ENCODE data around the gene SLX4.
"Not testable (repeated sequence)": the region's sequence is repeated elsewhere in the genome, so short reads cannot be mapped to it uniquely, and the experiment has no call there.

SLX4 gene

DNA sequence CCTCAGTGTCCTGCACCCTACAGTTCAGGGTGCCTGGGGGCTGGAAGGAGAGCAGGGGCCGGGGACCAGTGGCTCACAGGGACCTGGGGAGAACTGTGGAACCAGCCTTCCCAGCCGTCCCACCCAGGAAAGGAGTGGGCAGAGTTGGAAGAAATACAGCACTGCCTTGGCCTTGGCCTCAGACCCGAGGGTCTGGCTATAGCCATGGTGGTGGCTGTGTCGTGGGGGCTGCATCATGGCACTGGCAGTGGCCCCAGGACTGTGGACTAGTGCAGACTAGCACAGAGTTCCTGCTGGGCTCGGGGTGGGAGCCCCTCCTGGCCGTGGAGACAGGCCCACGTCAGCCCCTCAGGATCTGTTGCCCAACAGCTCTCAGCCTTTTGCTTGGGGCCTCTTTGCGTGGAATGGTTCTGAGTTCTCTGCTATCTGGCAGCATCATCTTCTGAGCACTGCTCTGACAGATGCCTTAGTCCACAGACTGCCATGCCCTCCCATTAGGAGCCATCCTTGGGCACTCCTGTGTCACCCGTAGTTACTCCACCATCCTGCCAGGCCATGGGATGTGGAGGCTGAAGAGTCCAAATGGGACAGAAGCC, 30.5 kb upstream of the SLX4 start:
- in situ Hi-C loops (cut with MboI; ENCODE audit: low sequenced_read_pairs): no loop called here

GRCh38 chr16:3640632-3641501, 29.5 kb upstream of the SLX4 start:
- in situ Hi-C loops (cut with MboI; ENCODE audit: low sequenced_read_pairs): no loop called here

DNA sequence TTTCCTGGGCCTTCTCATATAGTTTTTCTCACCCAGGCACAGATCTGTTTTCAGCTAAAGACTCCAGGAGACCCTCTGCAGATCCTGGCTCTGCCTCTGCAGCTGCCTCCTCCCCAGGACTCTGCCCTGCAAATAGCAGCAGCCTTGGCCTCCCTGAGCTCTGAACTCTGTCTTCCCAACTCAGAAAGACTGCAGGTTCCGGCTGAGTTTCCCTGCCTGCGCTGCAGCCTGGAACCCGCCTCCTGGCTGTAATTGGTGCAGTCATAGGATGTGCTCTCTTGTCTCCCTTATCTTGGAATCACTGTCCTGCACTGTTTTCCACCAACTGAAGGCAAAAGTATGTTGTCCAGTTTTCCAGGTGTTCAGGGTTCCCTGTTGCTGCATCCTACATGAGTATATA, 28.8 kb upstream of the SLX4 start:
- in situ Hi-C loops (cut with MboI; ENCODE audit: low sequenced_read_pairs): no loop called here

- in situ Hi-C loops (cut with MboI; ENCODE audit: low sequenced_read_pairs): no loop called here
These were observed 27.7 kb upstream of the SLX4 start for GRCh38 chr16:3638916-3639644.

DNA sequence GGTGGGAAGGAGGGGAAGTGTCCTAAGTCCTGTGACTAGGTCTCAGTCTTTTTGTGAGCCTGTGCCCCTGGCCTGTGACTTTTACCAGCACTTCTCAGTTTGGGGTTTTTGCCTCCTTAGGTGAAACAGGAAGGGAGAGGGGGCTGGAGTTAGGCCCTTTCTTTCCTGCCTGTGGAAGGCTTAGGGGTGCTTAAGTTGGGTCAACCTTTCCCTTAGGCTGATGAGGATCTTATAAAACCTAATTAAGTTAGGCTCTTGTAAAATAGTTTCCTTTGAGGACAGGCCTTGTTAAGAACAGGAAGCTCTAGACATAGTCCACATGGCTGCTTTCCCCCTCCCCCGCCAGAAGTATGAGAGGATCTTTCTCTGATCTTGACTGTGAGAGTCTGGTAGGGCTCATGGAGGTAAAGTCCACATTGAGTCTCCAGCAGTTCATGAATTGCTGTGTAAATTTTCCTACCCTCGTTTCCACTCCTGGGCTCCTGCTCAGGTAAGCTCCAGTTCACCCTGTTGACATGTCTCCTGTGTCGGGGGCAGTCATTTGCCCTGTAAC, 26.0 kb upstream of the SLX4 start:
- in situ Hi-C loops (cut with MboI; ENCODE audit: low sequenced_read_pairs): no loop called here

GRCh38 chr16:3625911-3626732, 14.7 kb upstream of the SLX4 start:
- in situ Hi-C loops (cut with MboI; ENCODE audit: low sequenced_read_pairs): no loop called here

GRCh38 chr16:3625331-3625730, 13.9 kb upstream of the SLX4 start:
- in situ Hi-C loops (cut with MboI; ENCODE audit: low sequenced_read_pairs): no loop called here

GRCh38 chr16:3623642-3624041, 12.2 kb upstream of the SLX4 start:
- in situ Hi-C loops (cut with MboI; ENCODE audit: low sequenced_read_pairs): no loop called here

DNA sequence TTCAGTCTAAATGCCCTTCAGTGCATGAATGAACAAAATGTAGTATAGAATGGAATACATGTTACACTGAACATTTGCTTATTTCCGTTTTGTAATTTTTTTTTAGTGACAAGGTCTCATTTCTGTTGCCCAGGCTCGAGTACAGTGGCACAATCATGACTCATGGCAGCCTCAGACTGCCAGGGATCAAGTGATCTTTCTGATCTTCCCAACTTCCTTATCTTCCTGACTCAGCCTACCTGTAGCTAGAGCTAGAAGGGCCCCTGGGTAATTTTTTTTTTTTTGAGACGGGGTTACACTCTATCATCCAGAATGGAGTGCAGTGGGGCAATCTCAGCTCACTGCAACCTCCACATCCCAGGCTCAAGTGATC, 7.3 kb upstream of the SLX4 start:
- in situ Hi-C loops (cut with MboI; ENCODE audit: low sequenced_read_pairs): no loop called here

DNA sequence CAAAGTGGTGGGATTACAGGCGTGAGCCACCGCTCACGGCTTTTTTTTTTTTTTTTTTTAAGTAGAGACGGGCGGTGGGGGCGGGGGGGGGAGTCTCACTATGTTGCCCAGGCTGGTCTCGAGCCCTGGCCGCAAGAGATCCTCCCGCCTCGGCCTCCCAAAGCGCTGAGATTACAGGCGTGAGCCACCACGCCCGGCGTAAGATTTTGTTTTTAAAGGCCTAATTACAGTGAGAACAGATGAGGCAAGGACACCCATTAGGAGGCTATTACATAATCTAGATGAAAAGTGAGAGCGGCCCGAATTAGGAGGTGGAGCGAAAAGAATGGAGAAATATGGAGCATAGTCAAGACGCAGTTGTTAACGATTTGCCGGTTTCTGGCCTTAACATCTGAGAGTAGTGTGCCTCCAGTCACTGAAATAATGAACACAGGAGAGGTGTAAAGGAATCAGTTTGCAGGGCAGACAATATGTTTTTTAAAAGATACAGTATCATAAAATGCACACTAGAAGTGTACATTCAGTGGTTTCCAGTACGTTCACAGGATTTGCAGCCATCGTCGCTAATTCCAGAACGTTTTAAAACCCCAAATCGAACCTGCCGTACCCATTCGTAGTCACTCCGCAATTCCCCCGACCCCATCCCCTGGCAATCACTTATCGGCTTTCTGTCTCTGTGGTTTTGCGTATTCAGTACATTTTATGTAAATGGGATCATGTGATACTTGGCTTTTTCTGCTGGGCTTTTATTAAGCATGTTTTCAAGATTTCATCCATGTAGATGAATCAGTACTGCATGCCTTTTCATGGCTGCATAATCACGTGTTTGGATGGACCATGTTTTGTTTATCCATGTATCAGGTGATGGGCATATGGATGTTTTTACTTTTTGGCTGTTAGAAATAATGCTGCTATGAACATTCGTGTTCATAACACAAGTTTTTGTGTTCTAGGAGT, 1.4 kb upstream of the SLX4 start:
- in situ Hi-C loops (cut with MboI; ENCODE audit: low sequenced_read_pairs): no loop called here

- in situ Hi-C loops (cut with MboI; ENCODE audit: low sequenced_read_pairs): no loop called here
These were observed 684 bp downstream of the SLX4 start for GRCh38 chr16:3610698-3611145.

DNA sequence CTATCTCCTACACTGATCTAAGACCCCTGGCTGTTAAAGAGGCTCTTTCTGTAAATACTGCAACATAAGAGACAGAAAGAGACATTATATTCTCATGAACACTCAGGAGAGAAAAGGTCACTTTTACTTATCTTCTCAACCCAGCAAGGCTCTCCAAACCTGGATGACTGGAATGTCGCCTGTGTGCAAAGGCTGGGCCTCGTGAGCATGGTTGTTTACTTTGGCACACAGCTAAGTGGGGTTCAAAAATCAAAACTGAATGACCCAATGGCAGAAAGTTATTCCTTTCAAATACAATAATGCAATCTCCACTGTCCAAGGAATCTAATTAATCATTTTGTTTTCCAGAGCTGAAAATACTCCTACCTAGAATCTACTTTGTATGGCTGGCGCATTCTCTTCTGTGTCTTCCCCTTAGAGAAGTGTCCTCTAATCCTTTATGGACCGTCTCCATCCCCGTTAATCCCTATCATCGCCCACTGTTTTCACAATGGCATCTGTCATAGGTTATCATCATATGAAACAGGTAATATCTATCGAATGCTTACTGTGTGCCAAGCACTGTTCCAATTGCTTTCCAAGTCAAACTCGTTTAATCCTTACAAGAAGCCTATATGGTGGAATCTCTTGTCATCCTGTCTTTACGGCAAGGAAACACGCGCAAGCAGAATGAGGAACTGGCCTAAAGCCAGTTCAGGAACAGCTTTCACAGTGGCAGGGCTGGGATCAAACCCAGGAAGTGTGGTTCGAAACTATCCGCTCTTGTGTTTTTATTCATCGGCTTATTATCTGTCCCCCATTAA, 1.3 kb downstream of the SLX4 start:
- in situ Hi-C loops (cut with MboI; ENCODE audit: low sequenced_read_pairs): no loop called here

GRCh38 chr16:3608976-3609375, 2.4 kb downstream of the SLX4 start:
- in situ Hi-C loops (cut with MboI; ENCODE audit: low sequenced_read_pairs): not testable (repeated sequence)

- in situ Hi-C loops (cut with MboI; ENCODE audit: low sequenced_read_pairs): no loop called here
These were observed 3.3 kb downstream of the SLX4 start for GRCh38 chr16:3608069-3608468.

DNA sequence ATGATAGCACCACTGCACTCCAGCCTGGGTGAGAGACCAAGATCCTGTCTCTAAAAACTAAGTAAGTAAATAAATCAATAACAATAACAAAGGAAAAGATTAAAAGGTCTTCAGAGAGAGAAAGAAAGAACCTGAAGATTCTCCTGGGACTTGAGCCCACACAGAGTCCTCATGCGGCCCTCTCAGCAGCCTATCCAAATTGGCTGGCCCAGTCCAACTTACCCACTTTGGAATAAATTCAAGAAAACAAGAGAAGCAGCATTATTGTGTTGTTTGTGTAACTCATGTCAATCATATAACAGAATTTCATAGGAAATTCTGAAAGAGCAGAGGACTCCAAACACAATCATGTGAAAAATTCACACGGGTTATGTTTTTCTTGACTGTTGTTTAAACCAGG, 3.8 kb downstream of the SLX4 start:
- in situ Hi-C loops (cut with MboI; ENCODE audit: low sequenced_read_pairs): no loop called here

DNA sequence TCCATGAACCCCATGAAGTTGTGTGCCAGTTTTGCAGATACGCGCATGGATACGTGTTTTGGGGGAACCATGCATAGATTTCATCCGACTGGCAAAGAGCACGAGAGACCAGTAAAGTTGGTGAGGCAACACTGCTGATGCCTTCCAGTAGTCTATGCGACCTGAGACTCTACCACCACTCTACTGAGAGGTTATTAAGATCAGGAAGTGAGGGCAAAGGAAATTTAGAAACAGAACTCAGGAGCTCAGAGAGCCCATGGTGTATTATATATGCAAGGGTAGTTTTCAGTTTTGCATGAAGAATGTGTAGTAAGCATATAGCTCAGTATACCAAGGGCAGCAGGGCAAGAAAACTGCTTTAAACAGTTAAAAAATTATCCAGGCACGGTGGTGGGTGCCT, 4.2 kb downstream of the SLX4 start:
- in situ Hi-C loops (cut with MboI; ENCODE audit: low sequenced_read_pairs): no loop called here

- in situ Hi-C loops (cut with MboI; ENCODE audit: low sequenced_read_pairs): no loop called here
These were observed 5.0 kb downstream of the SLX4 start for GRCh38 chr16:3606441-3606840.

DNA sequence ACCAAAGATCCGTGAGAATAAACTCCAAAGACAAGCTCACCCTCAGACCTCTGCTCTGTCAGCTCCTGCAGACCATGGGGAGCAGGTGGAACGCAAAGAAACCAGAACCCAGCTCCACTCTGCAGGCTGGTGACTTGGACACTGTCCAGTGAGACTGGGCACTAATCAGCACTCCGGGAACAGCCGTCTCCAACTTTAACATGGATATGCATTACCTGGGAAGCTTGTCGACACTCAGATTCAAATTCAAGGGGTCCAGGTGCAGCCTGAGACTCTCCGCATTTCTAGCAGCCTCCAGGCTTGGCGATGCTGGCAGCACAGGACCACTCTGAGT, 9.1 kb downstream of the SLX4 start:
- in situ Hi-C loops (cut with MboI; ENCODE audit: low sequenced_read_pairs): no loop called here

All from HL-60/S4 treated with phorbol 12-myristate 13-acetate at 8.2 ng/mL for 4 days and 3 days (cell line).